ENCODE measurements around the gene AHCTF1.

DNA sequence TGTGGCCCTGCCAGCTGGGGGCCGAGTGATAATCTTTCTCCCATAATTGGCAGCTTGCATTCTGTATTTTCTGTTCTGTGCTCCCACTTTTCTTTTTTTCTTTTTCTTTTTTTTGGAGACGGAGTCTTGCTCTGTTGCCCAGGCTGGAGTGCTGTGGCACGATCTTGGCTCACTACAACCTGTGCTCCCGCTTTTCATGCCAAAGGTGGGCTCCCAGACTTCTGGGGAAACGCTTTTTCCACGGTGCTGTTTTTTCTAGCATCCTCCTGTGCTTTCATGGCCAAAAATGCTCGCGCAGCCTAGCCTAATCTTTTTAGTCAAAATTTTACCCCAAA lies 585 bp upstream of the AHCTF1 start:
- TF ChIP-seq TCF12 (IDR thresholded peaks at IDR 0.05; ENCODE audit: low read depth), result no peak
- no peak for TF ChIP-seq EP300 (IDR thresholded peaks at IDR 0.05; ENCODE audit: borderline replicate concordance)
- no peak for TF ChIP-seq YY1 (IDR thresholded peaks at IDR 0.05; ENCODE audit: low read depth)
- TF ChIP-seq TEAD4 (IDR thresholded peaks at IDR 0.05), result no peak
- TF ChIP-seq TAF1 (IDR thresholded peaks at IDR 0.05; ENCODE audit: low read depth), result no peak
- TF ChIP-seq, protein P1, sequence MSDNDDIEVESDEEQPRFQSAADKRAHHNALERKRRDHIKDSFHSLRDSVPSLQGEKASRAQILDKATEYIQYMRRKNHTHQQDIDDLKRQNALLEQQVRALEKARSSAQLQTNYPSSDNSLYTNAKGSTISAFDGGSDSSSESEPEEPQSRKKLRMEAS (IDR thresholded peaks at IDR 0.05), result no peak
- no peak for TF ChIP-seq CREB1 (IDR thresholded peaks at IDR 0.05; ENCODE audit: low read depth)
- TF ChIP-seq, protein P2, sequence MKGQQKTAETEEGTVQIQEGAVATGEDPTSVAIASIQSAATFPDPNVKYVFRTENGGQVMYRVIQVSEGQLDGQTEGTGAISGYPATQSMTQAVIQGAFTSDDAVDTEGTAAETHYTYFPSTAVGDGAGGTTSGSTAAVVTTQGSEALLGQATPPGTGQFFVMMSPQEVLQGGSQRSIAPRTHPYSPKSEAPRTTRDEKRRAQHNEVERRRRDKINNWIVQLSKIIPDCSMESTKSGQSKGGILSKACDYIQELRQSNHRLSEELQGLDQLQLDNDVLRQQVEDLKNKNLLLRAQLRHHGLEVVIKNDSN (IDR thresholded peaks at IDR 0.05), result no peak
- no peak for TF ChIP-seq FOXM1 (IDR thresholded peaks at IDR 0.05; ENCODE audit: borderline replicate concordance, low read depth)
- no peak for TF ChIP-seq CEBPB (IDR thresholded peaks at IDR 0.05)
- no peak for TF ChIP-seq RAD21 (IDR thresholded peaks at IDR 0.05; ENCODE audit: low read depth)
- no peak for TF ChIP-seq REST (IDR thresholded peaks at IDR 0.05; ENCODE audit: low read depth)
- no peak for TF ChIP-seq NFIC (IDR thresholded peaks at IDR 0.05)
- no peak for TF ChIP-seq EGR1 (IDR thresholded peaks at IDR 0.05)

Measured in Ishikawa (cell line).